GM23248 (cell line): ENCODE results near the gene DGKB.

Source experiments
- EZH2 ChIP-seq: fragments of 200-600 bp; sonication (generic); IDR thresholded peaks from 2 replicates; pipeline ENCODE4 v1.6.1; 2018; ENCODE audit warnings: antibody characterized with exemption, mild to moderate bottlenecking; ENCODE audit not compliant: insufficient read depth, poor library complexity, severe bottlenecking
- EZH2phosphoT487 ChIP-seq: fragments of 200-600 bp; sonication (generic); IDR thresholded peaks from 2 replicates; pipeline ENCODE4 v1.6.1; 2018; ENCODE audit warnings: antibody characterized with exemption, moderate library complexity, mild to moderate bottlenecking, low read depth; ENCODE audit not compliant: insufficient read depth

DNA sequence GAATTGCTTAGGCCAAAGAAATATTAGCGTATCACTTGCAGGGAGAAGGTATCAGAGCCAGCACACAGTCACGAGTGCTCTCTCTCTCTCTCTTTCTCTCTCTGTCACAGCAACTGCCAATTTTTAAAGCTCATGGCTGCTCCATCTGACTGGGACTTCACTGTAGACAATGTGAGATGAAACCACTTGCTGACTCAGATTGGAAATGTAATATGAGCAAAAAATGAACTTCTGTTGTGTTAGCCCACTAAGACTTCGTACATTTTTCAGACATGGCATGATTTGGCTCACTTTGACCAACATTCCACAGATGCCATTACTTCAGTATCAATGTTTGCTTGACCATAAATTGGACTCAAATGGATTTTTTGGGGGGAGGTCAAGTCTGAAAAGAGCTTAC lies 68.1 kb downstream of the DGKB start:
- no peak for TF ChIP-seq EZH2
- TF ChIP-seq EZH2phosphoT487: no peak
